SK-N-SH treated with all-trans-retinoic acid at 6 μM for 48 hours (cell line): Measurements from ENCODE around the gene SPOCD1.

ENCODE experiments used
- ATAC-seq: fragments of 200-7000 bp; cut with Tn5 transposase; 3 replicates; pipeline ENCODE4 v1.9.1; 2020; ENCODE audit warnings: mild to moderate bottlenecking, moderate library complexity
- BACH2 ChIP-seq: fragments of 250-450 bp; sonication (Bioruptor Pico); IDR thresholded peaks from 2 replicates; pipeline ENCODE4 v1.9.0; 2021; ENCODE audit warnings: mild to moderate bottlenecking, borderline replicate concordance
- CSDC2 ChIP-seq: fragments of 250-450 bp; sonication (Bioruptor Pico); IDR thresholded peaks from 2 replicates; pipeline ENCODE4 v1.5.0; 2020; ENCODE audit warnings: mild to moderate bottlenecking, moderate library complexity
- GLIS3 ChIP-seq: fragments of 250-450 bp; sonication (Bioruptor Pico); IDR thresholded peaks from 2 replicates; pipeline ENCODE4 v1.5.0; 2020; ENCODE audit warnings: mild to moderate bottlenecking, moderate library complexity
- ISL1 ChIP-seq: fragments of 250-450 bp; sonication (Bioruptor Pico); IDR thresholded peaks from 2 replicates; pipeline ENCODE4 v2.1.2; 2022; ENCODE audit warnings: mild to moderate bottlenecking, moderate library complexity
- OSR1 ChIP-seq: fragments of 250-450 bp; sonication (Bioruptor Pico); IDR thresholded peaks from 2 replicates; pipeline ENCODE4 v1.8.0; 2022; ENCODE audit warnings: moderate library complexity, mild to moderate bottlenecking, inconsistent platforms
- PPARA ChIP-seq: fragments of 250-450 bp; sonication (Bioruptor Pico); IDR thresholded peaks from 2 replicates; pipeline ENCODE4 v1.5.0; 2020; ENCODE audit warnings: mild to moderate bottlenecking, borderline replicate concordance
- RARB ChIP-seq: fragments of 250-450 bp; sonication (Bioruptor Pico); IDR thresholded peaks from 2 replicates; pipeline ENCODE4 v1.8.0; 2021; ENCODE audit warnings: mild to moderate bottlenecking, moderate library complexity
- SNAI2 ChIP-seq: fragments of 250-450 bp; sonication (Bioruptor Pico); IDR thresholded peaks from 2 replicates; pipeline ENCODE4 v1.5.0; 2020; ENCODE audit warnings: mild to moderate bottlenecking, moderate library complexity
- TCF4 ChIP-seq: fragments of 250-450 bp; sonication (Bioruptor Pico); IDR thresholded peaks from 2 replicates; pipeline ENCODE4 v1.8.0; 2021; ENCODE audit warnings: mild to moderate bottlenecking, moderate library complexity, borderline replicate concordance
- TOX ChIP-seq: fragments of 250-450 bp; sonication (Bioruptor Pico); IDR thresholded peaks from 2 replicates; pipeline ENCODE4 v1.8.0; 2021; ENCODE audit warnings: mild to moderate bottlenecking, moderate library complexity, borderline replicate concordance
- ZC3H10 ChIP-seq: fragments of 250-450 bp; sonication (Bioruptor Pico); IDR thresholded peaks from 2 replicates; pipeline ENCODE4 v1.5.1; 2021; ENCODE audit warnings: mild to moderate bottlenecking, moderate library complexity
- ZFP3 ChIP-seq: fragments of 250-450 bp; sonication (Bioruptor Pico); IDR thresholded peaks from 2 replicates; pipeline ENCODE4 v1.5.0; 2020; ENCODE audit warnings: mild to moderate bottlenecking, moderate library complexity
- ZNF565 ChIP-seq: fragments of 450-650 bp; formaldehyde crosslinking; conservative IDR thresholded peaks from 2 replicates; pipeline ENCODE4 v1.5.0; 2020; ENCODE audit warnings: low read depth, mild to moderate bottlenecking, moderate library complexity
- ZNF8 ChIP-seq: fragments of 450-650 bp; formaldehyde crosslinking; IDR thresholded peaks from 2 replicates; pipeline ENCODE4 v1.5.0; 2020; ENCODE audit warnings: mild to moderate bottlenecking, moderate library complexity
- TF ChIP-seq, protein P1 (sequence below): fragments of 250-450 bp; sonication (Bioruptor Pico); IDR thresholded peaks from 2 replicates; pipeline ENCODE4 v1.8.0; 2021; ENCODE audit warnings: low read depth, mild to moderate bottlenecking, moderate library complexity, borderline replicate concordance
- TF ChIP-seq, protein P2 (sequence below): fragments of 250-450 bp; sonication (Bioruptor Pico); IDR thresholded peaks from 2 replicates; pipeline ENCODE4 v1.5.1; 2021; ENCODE audit warnings: mild to moderate bottlenecking, moderate library complexity
- TF ChIP-seq, protein P3 (sequence below): fragments of 250-450 bp; sonication (Bioruptor Pico); IDR thresholded peaks from 2 replicates; pipeline ENCODE4 v1.8.0; 2020; ENCODE audit warnings: mild to moderate bottlenecking, moderate library complexity, borderline replicate concordance
- TF ChIP-seq, protein P4 (sequence below): fragments of 250-450 bp; sonication (Bioruptor Pico); IDR thresholded peaks from 2 replicates; pipeline ENCODE4 v1.5.1; 2020; ENCODE audit warnings: low read depth, mild to moderate bottlenecking, moderate library complexity

The SPOCD1 gene

GRCh38 chr1:31758823-31759222 lies 57.0 kb downstream of the SPOCD1 start:
- TF ChIP-seq, protein P1, sequence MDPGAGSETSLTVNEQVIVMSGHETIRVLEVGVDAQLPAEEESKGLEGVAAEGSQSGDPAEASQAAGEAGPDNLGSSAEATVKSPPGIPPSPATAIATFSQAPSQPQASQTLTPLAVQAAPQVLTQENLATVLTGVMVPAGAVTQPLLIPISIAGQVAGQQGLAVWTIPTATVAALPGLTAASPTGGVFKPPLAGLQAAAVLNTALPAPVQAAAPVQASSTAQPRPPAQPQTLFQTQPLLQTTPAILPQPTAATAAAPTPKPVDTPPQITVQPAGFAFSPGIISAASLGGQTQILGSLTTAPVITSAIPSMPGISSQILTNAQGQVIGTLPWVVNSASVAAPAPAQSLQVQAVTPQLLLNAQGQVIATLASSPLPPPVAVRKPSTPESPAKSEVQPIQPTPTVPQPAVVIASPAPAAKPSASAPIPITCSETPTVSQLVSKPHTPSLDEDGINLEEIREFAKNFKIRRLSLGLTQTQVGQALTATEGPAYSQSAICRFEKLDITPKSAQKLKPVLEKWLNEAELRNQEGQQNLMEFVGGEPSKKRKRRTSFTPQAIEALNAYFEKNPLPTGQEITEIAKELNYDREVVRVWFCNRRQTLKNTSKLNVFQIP (CRISPR knock-in tag) = no peak
- TF ChIP-seq CSDC2 (CRISPR knock-in tag) (no peak), BACH2 (no peak), PPARA (CRISPR knock-in tag) (no peak), OSR1 (CRISPR knock-in tag) (no peak), TCF4 (CRISPR knock-in tag) (no peak), SNAI2 (CRISPR knock-in tag) (no peak), TOX (CRISPR knock-in tag) (no peak)
- TF ChIP-seq, protein P2, sequence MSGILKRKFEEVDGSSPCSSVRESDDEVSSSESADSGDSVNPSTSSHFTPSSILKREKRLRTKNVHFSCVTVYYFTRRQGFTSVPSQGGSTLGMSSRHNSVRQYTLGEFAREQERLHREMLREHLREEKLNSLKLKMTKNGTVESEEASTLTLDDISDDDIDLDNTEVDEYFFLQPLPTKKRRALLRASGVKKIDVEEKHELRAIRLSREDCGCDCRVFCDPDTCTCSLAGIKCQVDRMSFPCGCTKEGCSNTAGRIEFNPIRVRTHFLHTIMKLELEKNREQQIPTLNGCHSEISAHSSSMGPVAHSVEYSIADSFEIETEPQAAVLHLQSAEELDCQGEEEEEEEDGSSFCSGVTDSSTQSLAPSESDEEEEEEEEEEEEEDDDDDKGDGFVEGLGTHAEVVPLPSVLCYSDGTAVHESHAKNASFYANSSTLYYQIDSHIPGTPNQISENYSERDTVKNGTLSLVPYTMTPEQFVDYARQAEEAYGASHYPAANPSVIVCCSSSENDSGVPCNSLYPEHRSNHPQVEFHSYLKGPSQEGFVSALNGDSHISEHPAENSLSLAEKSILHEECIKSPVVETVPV (CRISPR knock-in tag) = no peak
- no peak for ATAC-seq

GRCh38 chr1:31757989-31758388 lies 57.8 kb downstream of the SPOCD1 start:
- no peak for ATAC-seq
- TF ChIP-seq OSR1 (CRISPR knock-in tag) (no peak), CSDC2 (CRISPR knock-in tag) (no peak), ISL1 (CRISPR knock-in tag) (no peak), BACH2 (no peak), ZNF565 (no peak), TCF4 (CRISPR knock-in tag) (no peak), ZNF8 (CRISPR knock-in tag) (no peak), PPARA (CRISPR knock-in tag) (no peak), ZFP3 (no peak)
- TF ChIP-seq, protein P2 (CRISPR knock-in tag) = no peak
- TF ChIP-seq, protein P3, sequence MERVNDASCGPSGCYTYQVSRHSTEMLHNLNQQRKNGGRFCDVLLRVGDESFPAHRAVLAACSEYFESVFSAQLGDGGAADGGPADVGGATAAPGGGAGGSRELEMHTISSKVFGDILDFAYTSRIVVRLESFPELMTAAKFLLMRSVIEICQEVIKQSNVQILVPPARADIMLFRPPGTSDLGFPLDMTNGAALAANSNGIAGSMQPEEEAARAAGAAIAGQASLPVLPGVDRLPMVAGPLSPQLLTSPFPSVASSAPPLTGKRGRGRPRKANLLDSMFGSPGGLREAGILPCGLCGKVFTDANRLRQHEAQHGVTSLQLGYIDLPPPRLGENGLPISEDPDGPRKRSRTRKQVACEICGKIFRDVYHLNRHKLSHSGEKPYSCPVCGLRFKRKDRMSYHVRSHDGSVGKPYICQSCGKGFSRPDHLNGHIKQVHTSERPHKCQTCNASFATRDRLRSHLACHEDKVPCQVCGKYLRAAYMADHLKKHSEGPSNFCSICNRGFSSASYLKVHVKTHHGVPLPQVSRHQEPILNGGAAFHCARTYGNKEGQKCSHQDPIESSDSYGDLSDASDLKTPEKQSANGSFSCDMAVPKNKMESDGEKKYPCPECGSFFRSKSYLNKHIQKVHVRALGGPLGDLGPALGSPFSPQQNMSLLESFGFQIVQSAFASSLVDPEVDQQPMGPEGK (CRISPR knock-in tag) = no peak
- TF ChIP-seq, protein P1 (CRISPR knock-in tag) = no peak

DNA sequence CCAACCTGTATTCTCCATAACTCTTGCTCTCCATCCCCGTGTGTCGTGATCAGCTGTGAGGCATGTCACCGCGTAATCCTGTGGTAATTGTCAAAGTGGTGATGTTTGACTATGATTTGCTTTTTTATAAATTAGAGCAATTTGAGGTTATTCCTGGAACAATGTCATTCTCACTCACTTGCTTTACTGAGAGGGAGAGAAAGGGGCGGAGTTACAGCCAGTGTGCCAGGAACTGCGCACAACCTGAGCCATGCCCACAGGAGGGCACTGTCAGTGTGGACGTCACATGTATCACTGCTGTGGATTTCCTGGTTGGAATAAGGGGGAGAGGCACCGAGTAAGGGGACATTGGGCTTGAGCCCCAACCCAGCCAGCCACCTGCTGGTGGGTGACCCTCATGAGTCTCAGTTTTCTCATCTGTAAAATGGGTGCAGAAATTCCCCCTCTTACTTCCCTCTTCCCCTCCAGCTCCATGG lies 58.6 kb downstream of the SPOCD1 start:
- no peak for ATAC-seq
- TF ChIP-seq TOX (CRISPR knock-in tag) = no peak
- TF ChIP-seq GLIS3 (CRISPR knock-in tag) = no peak

- ATAC-seq = no peak
- TF ChIP-seq, protein P2 (CRISPR knock-in tag) = no peak
- TF ChIP-seq OSR1 (CRISPR knock-in tag) (no peak), CSDC2 (CRISPR knock-in tag) (no peak), ZNF565 (no peak), BACH2 (no peak), SNAI2 (CRISPR knock-in tag) (no peak), RARB (CRISPR knock-in tag) (no peak), ZNF8 (CRISPR knock-in tag) (no peak), ZFP3 (no peak), ZC3H10 (CRISPR knock-in tag) (no peak), TCF4 (CRISPR knock-in tag) (no peak), PPARA (CRISPR knock-in tag) (no peak), TOX (CRISPR knock-in tag) (no peak)
- TF ChIP-seq, protein P4, sequence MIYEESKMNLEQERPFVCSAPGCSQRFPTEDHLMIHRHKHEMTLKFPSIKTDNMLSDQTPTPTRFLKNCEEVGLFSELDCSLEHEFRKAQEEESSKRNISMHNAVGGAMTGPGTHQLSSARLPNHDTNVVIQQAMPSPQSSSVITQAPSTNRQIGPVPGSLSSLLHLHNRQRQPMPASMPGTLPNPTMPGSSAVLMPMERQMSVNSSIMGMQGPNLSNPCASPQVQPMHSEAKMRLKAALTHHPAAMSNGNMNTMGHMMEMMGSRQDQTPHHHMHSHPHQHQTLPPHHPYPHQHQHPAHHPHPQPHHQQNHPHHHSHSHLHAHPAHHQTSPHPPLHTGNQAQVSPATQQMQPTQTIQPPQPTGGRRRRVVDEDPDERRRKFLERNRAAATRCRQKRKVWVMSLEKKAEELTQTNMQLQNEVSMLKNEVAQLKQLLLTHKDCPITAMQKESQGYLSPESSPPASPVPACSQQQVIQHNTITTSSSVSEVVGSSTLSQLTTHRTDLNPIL (CRISPR knock-in tag) = no peak
- TF ChIP-seq, protein P3 (CRISPR knock-in tag) = no peak
- TF ChIP-seq, protein P1 (CRISPR knock-in tag) = no peak
These were observed 59.2 kb downstream of the SPOCD1 start for GRCh38 chr1:31756578-31756977.
